H9 (cell line): Measurements from ENCODE around the gene INPP5A. TPM values are rescaled to one million over a fixed set of nuclear protein-coding genes. Genes with fewer than 3 reads are reported as not detected.

ENCODE experiments used
- DNase-seq: peaks from one replicate; pipeline ENCODE4 v3.0.0-alpha.2; 2017
- H2AFZ ChIP-seq: one replicate; pipeline ENCODE4 v1.6.1; 2013; ENCODE audit warnings: mild to moderate bottlenecking, low read length, control low read depth, moderate library complexity
- H2AK5ac ChIP-seq: 2 replicates; pipeline ENCODE4 v1.6.1; 2013; ENCODE audit warnings: low read length, control low read depth, mixed read lengths; ENCODE audit not compliant: insufficient read length
- H2BK120ac ChIP-seq: one replicate; pipeline ENCODE4 v1.6.1; 2013; ENCODE audit warnings: low read depth, mild to moderate bottlenecking, low read length, control low read depth, inconsistent platforms; ENCODE audit not compliant: poor library complexity, severe bottlenecking
- H2BK12ac ChIP-seq: 2 replicates; pipeline ENCODE4 v1.6.1; 2013; ENCODE audit warnings: low read length, control low read depth, mixed read lengths, low read depth; ENCODE audit not compliant: insufficient read length
- H2BK15ac ChIP-seq: 2 replicates; pipeline ENCODE4 v1.6.1; 2013; ENCODE audit warnings: low read depth, low read length, control low read depth
- H2BK20ac ChIP-seq: one replicate; pipeline ENCODE4 v1.6.1; 2013; ENCODE audit warnings: low read depth, mild to moderate bottlenecking, low read length, control low read depth, inconsistent platforms; ENCODE audit not compliant: poor library complexity, severe bottlenecking
- H2BK5ac ChIP-seq: 2 replicates; pipeline ENCODE4 v1.6.1; 2013; ENCODE audit warnings: low read length, control low read depth, mixed read lengths; ENCODE audit not compliant: insufficient read length
- H3K14ac ChIP-seq: 2 replicates; pipeline ENCODE4 v1.6.1; 2013; ENCODE audit warnings: low read length, control low read depth; ENCODE audit not compliant: insufficient read depth
- H3K18ac ChIP-seq: 2 replicates; pipeline ENCODE4 v1.6.1; 2013; ENCODE audit warnings: low read depth, mild to moderate bottlenecking, mixed read lengths, low read length, control low read depth; ENCODE audit not compliant: insufficient read length
- H3K23ac ChIP-seq: 2 replicates; pipeline ENCODE4 v1.6.1; 2013; ENCODE audit warnings: low read length, control low read depth, mixed read lengths, low read depth; ENCODE audit not compliant: insufficient read length
- H3K23me2 ChIP-seq: 2 replicates; pipeline ENCODE4 v1.6.1; 2013; ENCODE audit warnings: low read depth, mild to moderate bottlenecking, mixed read lengths, low read length, control low read depth; ENCODE audit not compliant: insufficient read length, poor library complexity, severe bottlenecking
- H3K27ac ChIP-seq: 2 replicates; pipeline ENCODE4 v1.5.1; 2013; ENCODE audit warnings: low read length, control low read depth, mixed read lengths, low read depth; ENCODE audit not compliant: insufficient read length
- H3K27me3 ChIP-seq: 2 replicates; pipeline ENCODE4 v1.6.1; 2013; ENCODE audit warnings: low read length, control low read depth, inconsistent platforms; ENCODE audit not compliant: insufficient read depth
- H3K4ac ChIP-seq: 2 replicates; pipeline ENCODE4 v1.6.1; 2013; ENCODE audit warnings: low read depth, mild to moderate bottlenecking, control low read depth, inconsistent platforms, low read length, moderate library complexity
- H3K4me1 ChIP-seq: 2 replicates; pipeline ENCODE4 v1.6.1; 2013; ENCODE audit warnings: low read length, control low read depth, inconsistent platforms; ENCODE audit not compliant: insufficient read depth
- H3K4me2 ChIP-seq: 2 replicates; pipeline ENCODE4 v1.6.1; 2013; ENCODE audit warnings: low read length, control low read depth, mixed read lengths; ENCODE audit not compliant: insufficient read length, insufficient read depth
- H3K56ac ChIP-seq: 2 replicates; pipeline ENCODE4 v1.6.1; 2013; ENCODE audit warnings: low read depth, mild to moderate bottlenecking, mixed read lengths, low read length, control low read depth; ENCODE audit not compliant: insufficient read length
- H3K79me1 ChIP-seq: 2 replicates; pipeline ENCODE4 v1.6.1; 2013; ENCODE audit warnings: low read depth, mild to moderate bottlenecking, moderate library complexity, low read length, control low read depth, inconsistent platforms; ENCODE audit not compliant: insufficient read depth, poor library complexity, severe bottlenecking
- H3K79me2 ChIP-seq: 2 replicates; pipeline ENCODE4 v1.6.1; 2013; ENCODE audit warnings: low read length, control low read depth, inconsistent platforms; ENCODE audit not compliant: insufficient read depth
- H3K9ac ChIP-seq: 2 replicates; pipeline ENCODE4 v1.6.1; 2013; ENCODE audit warnings: low read length, control low read depth, mixed read lengths; ENCODE audit not compliant: insufficient read length; ENCODE audit errors: extremely low read depth
- H3K9me3 ChIP-seq: one replicate; pipeline ENCODE4 v1.6.1; 2013; ENCODE audit warnings: low read depth, low read length, inconsistent platforms; ENCODE audit not compliant: control insufficient read depth
- H3T11ph ChIP-seq: one replicate; pipeline ENCODE4 v1.6.1; 2013; ENCODE audit warnings: mild to moderate bottlenecking, low read length, control low read depth, inconsistent platforms
- H4K20me1 ChIP-seq: one replicate; pipeline ENCODE4 v1.6.1; 2013; ENCODE audit not compliant: control insufficient read depth, insufficient read length, insufficient read depth
- H4K5ac ChIP-seq: 2 replicates; pipeline ENCODE4 v1.6.1; 2013; ENCODE audit warnings: low read depth, mild to moderate bottlenecking, mixed read lengths, low read length, control low read depth; ENCODE audit not compliant: insufficient read length
- H4K8ac ChIP-seq: replicated peaks from 2 replicates; pipeline ENCODE4 v1.6.1; 2013; ENCODE audit warnings: low read length, control low read depth, mixed read lengths, low read depth; ENCODE audit not compliant: insufficient read length
- H4K91ac ChIP-seq: 2 replicates; pipeline ENCODE4 v1.6.1; 2013; ENCODE audit warnings: low read depth, mild to moderate bottlenecking, moderate library complexity, mixed read lengths, low read length, control low read depth; ENCODE audit not compliant: insufficient read length
- H3K27ac Mint-ChIP-seq, 3 experiments: 2 replicates in 2 of 3; 3 replicates in 1 of 3; pipeline ENCODE4 v1.8.0; 2020 to 2021; ENCODE audit warnings: mixed read lengths in 3 of 3, mild to moderate bottlenecking in 1 of 3, moderate library complexity in 1 of 3
- H3K27me3 Mint-ChIP-seq: 2 replicates; pipeline ENCODE4 v1.8.0; 2021; ENCODE audit warnings: low read depth, mild to moderate bottlenecking, moderate library complexity, mixed read lengths
- H3K36me3 Mint-ChIP-seq, 3 experiments: 2 replicates in 2 of 3; 3 replicates in 1 of 3; pipeline ENCODE4 v1.8.0; 2020 to 2021; ENCODE audit warnings: low read depth in 3 of 3, mixed read lengths in 3 of 3; ENCODE audit not compliant: insufficient read depth in 1 of 3
- H3K4me1 Mint-ChIP-seq, 2 experiments: 2 replicates each; pipeline ENCODE4 v1.8.0; 2020; ENCODE audit warnings: mixed read lengths in 2 of 2
- H3K4me3 Mint-ChIP-seq, 2 experiments: 2 replicates in 1 of 2; 3 replicates in 1 of 2; pipeline ENCODE4 v1.8.0; 2020 to 2021; ENCODE audit warnings: mild to moderate bottlenecking in 2 of 2, mixed read lengths in 2 of 2, moderate library complexity in 1 of 2
- H3K9me3 Mint-ChIP-seq, 2 experiments: 2 replicates in 1 of 2; 3 replicates in 1 of 2; pipeline ENCODE4 v1.8.0; 2020; ENCODE audit warnings: mild to moderate bottlenecking in 2 of 2, mixed read lengths in 2 of 2, moderate library complexity in 1 of 2
- WGBS: extraction: QIAGEN DNeasy Blood & Tissue Kit; methylation state at CpG from one replicate; pipeline ENCODE4 v1.1.7; 2013; ENCODE audit warnings: missing lambda C conversion rate, low lambda C conversion rate, mixed read lengths; ENCODE audit not compliant: insufficient read length; ENCODE audit errors: extremely low coverage; 5-methylcytosine and 5-hydroxymethylcytosine counted together
- total RNA-seq: library from RNA; stranded (reverse); gene quantifications from 2 replicates; pipeline ENCODE4 v1.2.1, GENCODE V29; 2021
- TF ChIP-seq, protein P1 (sequence below): fragments of 200-600 bp; sonication (generic); conservative IDR thresholded peaks from 3 replicates; pipeline ENCODE4 v1.8.0; 2021; ENCODE audit warnings: antibody characterized with exemption, mild to moderate bottlenecking

Gene INPP5A
- total RNA-seq, 1 experiment from 2014 or later = 17.7 TPM

DNA sequence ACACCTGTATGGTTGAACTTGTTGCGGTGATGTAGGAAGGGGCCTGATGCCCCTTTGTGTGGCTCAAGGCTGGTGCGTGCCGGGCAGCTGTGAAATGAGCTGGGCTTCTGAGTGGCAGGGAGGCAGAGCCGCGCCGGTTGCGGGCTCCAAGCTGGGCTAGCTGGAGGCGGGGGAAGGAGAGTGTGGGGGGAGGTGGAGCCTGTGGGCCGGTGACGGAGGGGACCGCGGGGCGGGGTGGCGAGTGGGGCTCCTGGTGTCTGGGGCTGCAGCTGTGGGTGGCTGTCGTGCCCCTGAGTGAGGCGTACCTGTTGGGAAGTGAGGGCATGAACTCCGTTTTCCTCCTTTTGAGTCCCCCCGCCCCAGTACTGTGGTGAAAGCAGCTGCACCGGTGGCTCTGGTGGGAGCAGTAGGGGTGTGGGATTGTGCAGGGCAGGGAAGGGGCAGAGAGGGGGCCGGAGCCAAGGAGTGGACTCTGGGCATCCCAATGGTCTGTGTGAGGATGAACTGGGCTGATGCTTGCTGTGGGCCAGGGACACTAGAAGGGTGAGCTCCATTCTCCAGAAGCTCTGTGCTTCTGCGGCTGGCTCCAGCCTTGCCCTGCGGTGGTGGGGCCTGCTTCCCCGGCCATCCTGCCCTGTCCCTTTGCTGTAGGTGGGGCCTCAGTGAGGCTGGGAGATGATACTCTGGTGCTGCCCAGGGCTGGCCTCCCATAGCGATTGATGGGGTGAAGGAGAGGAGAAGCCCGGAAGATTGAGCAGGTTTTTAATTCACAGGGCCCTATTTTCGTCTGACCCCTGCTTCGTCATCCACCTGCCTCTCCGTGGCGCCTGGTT, 41.7 kb downstream of the INPP5A start:
- H3K27me3 Mint-ChIP-seq = no peaks in the 10 kb centered on the region; the same call in 1 of the 2 replicates
- Histone ChIP-seq H3T11ph (no peak overlapping the region), H3K27me3 (no peaks in the 10 kb centered on the region), H3K4me1 (no peaks in the 10 kb centered on the region), H3K23ac (no peak overlapping the region), H3K27ac (no peak overlapping the region), H4K20me1 (no peaks in the 10 kb centered on the region), H3K18ac (no peak overlapping the region), H2AFZ (no peak overlapping the region), H4K8ac (no peak overlapping the region), H2AK5ac (no peak overlapping the region), H3K79me2 (0 out of 2 replicates have a peak, but pooled peaks cover 1% of the 10 kb centered on the region), H3K56ac (no peak overlapping the region), H2BK5ac (no peak overlapping the region), H3K23me2 (no peaks in the 10 kb centered on the region), H2BK20ac (no peak overlapping the region), H4K5ac (no peak overlapping the region), H3K79me1 (no peaks in the 10 kb centered on the region), H3K4me2 (no peak overlapping the region), H3K9ac (no peak overlapping the region), H3K4ac (no peak overlapping the region), H2BK15ac (no peak overlapping the region), H2BK12ac (no peak overlapping the region), H3K14ac (no peak overlapping the region; the same call in 1 of the 2 replicates), H3K9me3 (no peaks in the 10 kb centered on the region), H4K91ac (no peak overlapping the region), H2BK120ac (no peak overlapping the region)
- peaks cover 0 to 4% (median 0%) of the 10 kb centered on the region in 3 experiments; a peak in 1 of 7 replicates for H3K36me3 Mint-ChIP-seq
- no peaks in the 10 kb centered on the region for H3K9me3 Mint-ChIP-seq
- no peak overlapping the region; a peak in 1 of 7 replicates for H3K27ac Mint-ChIP-seq
- no peak for DNase-seq
- no peak overlapping the region; a peak in 1 of 5 replicates for H3K4me3 Mint-ChIP-seq
- TF ChIP-seq, protein P1, sequence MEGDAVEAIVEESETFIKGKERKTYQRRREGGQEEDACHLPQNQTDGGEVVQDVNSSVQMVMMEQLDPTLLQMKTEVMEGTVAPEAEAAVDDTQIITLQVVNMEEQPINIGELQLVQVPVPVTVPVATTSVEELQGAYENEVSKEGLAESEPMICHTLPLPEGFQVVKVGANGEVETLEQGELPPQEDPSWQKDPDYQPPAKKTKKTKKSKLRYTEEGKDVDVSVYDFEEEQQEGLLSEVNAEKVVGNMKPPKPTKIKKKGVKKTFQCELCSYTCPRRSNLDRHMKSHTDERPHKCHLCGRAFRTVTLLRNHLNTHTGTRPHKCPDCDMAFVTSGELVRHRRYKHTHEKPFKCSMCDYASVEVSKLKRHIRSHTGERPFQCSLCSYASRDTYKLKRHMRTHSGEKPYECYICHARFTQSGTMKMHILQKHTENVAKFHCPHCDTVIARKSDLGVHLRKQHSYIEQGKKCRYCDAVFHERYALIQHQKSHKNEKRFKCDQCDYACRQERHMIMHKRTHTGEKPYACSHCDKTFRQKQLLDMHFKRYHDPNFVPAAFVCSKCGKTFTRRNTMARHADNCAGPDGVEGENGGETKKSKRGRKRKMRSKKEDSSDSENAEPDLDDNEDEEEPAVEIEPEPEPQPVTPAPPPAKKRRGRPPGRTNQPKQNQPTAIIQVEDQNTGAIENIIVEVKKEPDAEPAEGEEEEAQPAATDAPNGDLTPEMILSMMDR = no peak
- H3K4me1 Mint-ChIP-seq = peaks cover 12 to 20% of the 10 kb centered on the region in 2 experiments
- WGBS = no CpG with 5 or more reads among the region's 29 CpGs
